AG04450 (cell line): ENCODE data around the gene HDHD5. TPM values are rescaled to one million over a fixed set of nuclear protein-coding genes. Genes with fewer than 3 reads are reported as not detected.

Source experiments
- CTCF ChIA-PET: fragments of 300-600, 350-600 bp; formaldehyde crosslinking; extraction: SDS; loops from one replicate; lab custom pipeline; 2022; ENCODE audit warnings: antibody characterized with exemption, inconsistent platforms; lab: Charles Lee
- POLR2A ChIA-PET: fragments of 350-600 bp; formaldehyde crosslinking; extraction: SDS; loops from one replicate; lab custom pipeline; 2021; ENCODE audit warnings: antibody characterized with exemption, inconsistent platforms; lab: Yijun Ruan, JAX
- DNase-seq: peaks from one replicate; pipeline ENCODE4 v3.0.0-alpha.2; 2011; ENCODE audit warnings: low read depth, low spot score
- H3K27ac ChIP-seq: one replicate; pipeline ENCODE4 v1.5.1; 2012; ENCODE audit warnings: low read depth, low read length, control low read depth
- H3K27me3 ChIP-seq: one replicate; pipeline ENCODE4 v1.6.0; 2012; ENCODE audit warnings: low read length; ENCODE audit not compliant: control insufficient read depth, insufficient read depth
- H3K4me3 ChIP-seq: 2 replicates; pipeline ENCODE4 v1.5.1; 2011; ENCODE audit warnings: mild to moderate bottlenecking, low read depth, low read length, control low read depth
- H3K9me3 ChIP-seq: 2 replicates; pipeline ENCODE4 v1.5.1; 2012; ENCODE audit warnings: low read length; ENCODE audit not compliant: control insufficient read depth, insufficient read depth
- polyA plus RNA-seq: library from polyadenylated mRNA; depleted of rRNA; stranded (reverse); fragments of >200 nt; gene quantifications from 2 replicates; pipeline ENCODE4 v1.2.3, GENCODE V29; 2011
- TF ChIP-seq, protein P1 (sequence below): IDR thresholded peaks from 2 replicates; pipeline ENCODE4 v1.5.1; 2011; ENCODE audit warnings: low read depth, low read length, control low read depth, inconsistent platforms

Gene HDHD5
- polyA plus RNA-seq, 1 experiment, result 14.4 TPM

DNA sequence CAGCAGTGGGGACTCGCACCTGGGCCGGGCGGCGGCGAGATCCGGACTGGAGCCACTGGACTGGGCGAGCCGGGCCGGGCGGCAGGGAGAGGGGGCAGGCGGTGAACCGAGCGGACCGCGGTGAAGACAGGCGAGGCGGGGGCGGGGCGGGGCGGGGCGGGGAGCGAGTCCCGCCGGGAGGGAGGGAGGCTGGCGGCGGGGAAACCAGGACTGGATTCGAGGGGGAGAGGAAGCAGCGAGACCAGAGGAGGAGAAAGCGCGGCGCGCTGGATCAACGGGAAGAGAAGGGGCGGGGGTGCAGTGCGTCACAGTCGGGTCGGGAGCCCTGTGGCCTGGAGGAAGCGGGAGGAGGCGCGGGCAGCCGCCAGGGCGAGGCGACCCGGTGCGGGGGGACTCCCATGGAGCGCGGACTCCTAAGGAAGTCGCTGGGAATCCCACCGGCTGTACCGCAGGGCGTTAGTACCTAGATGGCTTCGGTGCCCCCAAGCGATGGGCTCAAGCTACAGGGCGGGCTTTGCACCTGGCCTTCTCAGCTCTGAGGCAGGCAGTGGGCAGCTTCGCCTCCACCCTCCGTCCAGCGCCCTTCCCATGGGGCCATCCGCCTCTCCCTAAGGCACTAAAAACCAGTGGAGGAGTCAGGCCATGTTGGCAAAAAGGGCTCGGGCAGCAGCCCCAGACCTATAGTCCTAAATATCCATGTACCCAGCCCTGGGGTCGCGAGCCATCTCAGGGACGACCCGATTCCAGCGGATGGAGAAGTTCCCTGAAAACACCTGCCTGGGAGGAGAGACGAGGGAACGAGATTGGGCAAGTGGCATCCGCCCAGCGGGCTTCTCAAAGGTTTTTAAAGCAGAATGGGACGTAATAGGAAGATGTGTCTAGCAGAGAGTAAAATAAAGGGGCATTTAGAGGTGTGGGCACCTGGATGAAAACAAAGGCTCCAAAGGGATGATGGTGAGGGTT lies 37.6 kb downstream of the HDHD5 start, which contains the start of gene TMEM121B:
Gene TMEM121B (minus strand): TSS at position 128 of the 963 bp plus-strand sequence. CDS start 233 bp downstream, outside the sequence.
- Histone ChIP-seq H3K27me3 (peaks cover 26% of the 10 kb centered on the region), H3K27ac (no peak within 1 kb of the TSS), H3K4me3 (peak within 1 kb of the TSS; percentile 46), H3K9me3 (no peaks in the 10 kb centered on the region)
- POLR2A ChIA-PET, result no interaction called here
- no peak for DNase-seq
- TF ChIP-seq, protein P1, sequence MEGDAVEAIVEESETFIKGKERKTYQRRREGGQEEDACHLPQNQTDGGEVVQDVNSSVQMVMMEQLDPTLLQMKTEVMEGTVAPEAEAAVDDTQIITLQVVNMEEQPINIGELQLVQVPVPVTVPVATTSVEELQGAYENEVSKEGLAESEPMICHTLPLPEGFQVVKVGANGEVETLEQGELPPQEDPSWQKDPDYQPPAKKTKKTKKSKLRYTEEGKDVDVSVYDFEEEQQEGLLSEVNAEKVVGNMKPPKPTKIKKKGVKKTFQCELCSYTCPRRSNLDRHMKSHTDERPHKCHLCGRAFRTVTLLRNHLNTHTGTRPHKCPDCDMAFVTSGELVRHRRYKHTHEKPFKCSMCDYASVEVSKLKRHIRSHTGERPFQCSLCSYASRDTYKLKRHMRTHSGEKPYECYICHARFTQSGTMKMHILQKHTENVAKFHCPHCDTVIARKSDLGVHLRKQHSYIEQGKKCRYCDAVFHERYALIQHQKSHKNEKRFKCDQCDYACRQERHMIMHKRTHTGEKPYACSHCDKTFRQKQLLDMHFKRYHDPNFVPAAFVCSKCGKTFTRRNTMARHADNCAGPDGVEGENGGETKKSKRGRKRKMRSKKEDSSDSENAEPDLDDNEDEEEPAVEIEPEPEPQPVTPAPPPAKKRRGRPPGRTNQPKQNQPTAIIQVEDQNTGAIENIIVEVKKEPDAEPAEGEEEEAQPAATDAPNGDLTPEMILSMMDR, result no peak
- CTCF ChIA-PET, result interaction anchor here (1.3 kb wide), 1 partner anchor 51 kb away, joined by 4 read pairs; no protein-coding TSS in a partner anchor

DNA sequence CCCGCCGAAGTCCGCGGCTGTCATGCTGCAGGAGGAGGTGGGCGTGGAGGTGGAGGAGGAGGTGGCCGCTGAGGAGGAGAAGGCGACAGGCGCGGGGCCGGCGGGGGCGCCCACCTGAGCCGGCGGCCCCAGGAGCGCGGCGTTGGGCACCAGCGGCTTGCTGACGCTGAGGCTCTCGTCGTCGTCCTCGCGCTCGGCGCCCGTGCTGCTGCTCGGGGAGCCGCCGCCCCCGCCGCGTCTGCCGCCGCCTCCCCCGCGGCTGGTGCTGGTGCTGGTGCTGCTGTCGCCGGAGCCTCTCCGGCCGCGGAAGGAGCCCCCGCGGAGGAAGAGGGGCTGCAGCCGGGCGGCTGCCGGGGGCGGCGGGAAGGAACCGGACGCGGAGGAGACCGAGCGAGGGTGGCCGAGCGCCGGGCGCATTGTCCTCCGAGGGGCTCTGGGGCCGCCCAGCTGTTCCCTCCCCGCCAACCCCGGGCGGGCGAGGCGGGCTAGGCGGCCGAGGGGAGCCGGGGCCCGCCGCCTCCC lies 38.3 kb downstream of the HDHD5 start:
- ChIA-PET CTCF (no interaction called here), POLR2A (no interaction called here)
- Histone ChIP-seq H3K27ac (no peak overlapping the region), H3K27me3 (peaks cover 26% of the 10 kb centered on the region), H3K4me3 (peak overlapping the region; percentile 46), H3K9me3 (no peaks in the 10 kb centered on the region)
- no peak for DNase-seq
- TF ChIP-seq, protein P1, result no peak

DNA sequence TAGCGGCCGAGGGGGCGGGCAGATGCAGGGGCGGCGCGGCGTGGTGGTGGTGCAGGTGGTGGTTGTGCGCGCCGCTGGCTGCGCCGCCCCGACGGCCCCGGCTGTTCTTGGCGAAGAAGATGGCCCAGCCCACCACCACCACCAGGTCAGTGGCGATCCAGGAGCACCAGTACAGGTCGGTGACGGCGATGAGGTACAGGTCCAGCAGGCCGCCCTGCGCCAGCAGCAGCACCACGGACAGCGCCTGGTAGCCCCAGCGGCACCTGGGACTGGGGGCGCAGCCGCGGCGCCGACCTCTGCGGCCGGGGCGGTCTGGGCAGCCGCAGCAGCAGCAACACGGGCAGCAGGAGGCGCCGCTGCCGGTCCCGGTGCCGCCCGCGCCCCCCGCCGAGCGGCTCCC lies 38.8 kb downstream of the HDHD5 start:
- Histone ChIP-seq H3K9me3 (no peaks in the 10 kb centered on the region), H3K27me3 (peaks cover 26% of the 10 kb centered on the region), H3K27ac (no peak overlapping the region), H3K4me3 (no peak overlapping the region)
- TF ChIP-seq, protein P1, result no peak
- ChIA-PET CTCF (no interaction called here), POLR2A (interaction anchor here (1.1 kb wide), 1 partner anchor 52 kb away, joined by 3 read pairs; no protein-coding TSS in a partner anchor)
- DNase-seq, result no peak

DNA sequence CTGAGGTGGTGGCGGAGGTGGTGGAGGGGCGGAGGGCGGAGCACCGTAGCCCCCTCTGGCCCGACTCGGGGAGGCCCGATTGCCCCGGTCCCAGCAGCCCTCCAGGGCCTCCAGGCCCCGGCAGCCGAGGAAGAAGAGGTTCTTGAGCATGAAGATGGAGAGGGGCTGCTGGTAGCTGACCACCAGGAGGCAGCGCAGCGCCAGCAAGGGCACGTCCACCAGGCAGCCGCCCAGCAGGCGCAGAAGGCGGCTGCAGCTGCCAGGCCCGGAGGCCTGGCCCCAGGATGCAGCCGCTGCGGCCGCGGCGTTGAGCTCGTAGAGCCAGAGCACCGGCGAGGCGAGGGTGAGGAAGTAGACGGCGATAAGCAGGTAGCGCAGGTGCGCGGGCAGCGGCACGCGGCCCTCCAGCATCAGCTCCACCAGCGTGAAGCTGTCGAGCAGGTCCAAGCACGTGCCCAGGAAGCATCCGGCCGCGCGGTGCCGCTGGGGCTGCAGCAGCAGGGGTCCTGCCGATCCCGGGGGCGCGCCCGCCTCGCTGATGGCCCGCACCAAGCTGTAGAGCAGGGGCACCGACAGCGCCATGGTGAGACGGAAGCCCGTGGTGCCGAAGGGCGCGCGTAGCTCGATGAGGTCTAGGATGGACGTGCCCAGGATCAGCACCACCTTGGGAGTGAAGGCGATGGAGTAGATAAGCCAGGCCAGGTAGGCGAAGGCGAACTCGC lies 39.4 kb downstream of the HDHD5 start:
- H3K4me3 ChIP-seq, result no peak overlapping the region
- no peak overlapping the region for H3K27ac ChIP-seq
- no peaks in the 10 kb centered on the region for H3K9me3 ChIP-seq
- no peak for DNase-seq
- ChIA-PET POLR2A (interaction anchor here (1.1 kb wide), 1 partner anchor 52 kb away, joined by 3 read pairs; no protein-coding TSS in a partner anchor), CTCF (no interaction called here)
- H3K27me3 ChIP-seq, result peaks cover 26% of the 10 kb centered on the region
- TF ChIP-seq, protein P1, result no peak
